ENCODE measurements around the gene GASK1A. TPM values are rescaled to one million over a fixed set of nuclear protein-coding genes. Genes with fewer than 3 reads are reported as not detected.
A peak's percentile ranks its signal among the peaks of the same experiment; 100 is the strongest.
"Not testable (repeated sequence)": the region's sequence is repeated elsewhere in the genome, so short reads cannot be mapped to it uniquely, and the experiment has no call there.

The GASK1A gene
- 10 to 100 TPM in 1 of 12 donors, 1 to 10 TPM in 10, not detected in 1; 4.1 to 10.6 (median 5.1) TPM for polyA plus RNA-seq (ENCODE audit: insufficient read length in 12 of 12)
- long read RNA-seq, donor 1, result 0 reads
- long read RNA-seq, donor 2, partial matches to known transcripts, result 0 of 2 reads
- long read RNA-seq, donor 2, other reads (novel, unspliced or antisense), result 0 of 2 reads
- long read RNA-seq, donor 3, result 0 reads
- long read RNA-seq, donor 4, result 0 reads
- long read RNA-seq, donor 5, partial matches to known transcripts, result 0 of 13 reads
- long read RNA-seq, donor 5, other reads (novel, unspliced or antisense), result 13 of 13 reads
- long read RNA-seq, donor 6, result 0 reads
- long read RNA-seq, donor 7, partial matches to known transcripts, result 0 of 3 reads
- long read RNA-seq, donor 7, other reads (novel, unspliced or antisense), result 0 of 3 reads
- long read RNA-seq, donor 8, result 0 reads
- long read RNA-seq, donor 9, partial matches to known transcripts, result 0 of 6 reads
- long read RNA-seq, donor 9, other reads (novel, unspliced or antisense), result 5 of 6 reads
- long read RNA-seq, donor 10, result 0 reads
- long read RNA-seq, donor 11, partial matches to known transcripts, result 0 of 9 reads
- long read RNA-seq, donor 11, other reads (novel, unspliced or antisense), result 9 of 9 reads

- peak; percentile 73 for DNase-seq
Measured at GRCh38 chr3:42979044-42979972, at the start of gene GASK1A. GASK1A (plus strand) TSS chr3:42979311; CDS start chr3:42979643, 332 bp downstream.

- DNase-seq, result no peak
Measured at GRCh38 chr3:42934111-42934510, 45.0 kb upstream of the GASK1A start.

- no peak for DNase-seq
Measured at GRCh38 chr3:42934910-42935309, 44.2 kb upstream of the GASK1A start.

GRCh38 chr3:42935472-42935871 lies 43.6 kb upstream of the GASK1A start:
- no peak for DNase-seq

GRCh38 chr3:42936157-42936981 lies 42.7 kb upstream of the GASK1A start:
- DNase-seq, result peak; percentile 35

GRCh38 chr3:42937334-42937733 lies 41.8 kb upstream of the GASK1A start:
- no peak for DNase-seq

GRCh38 chr3:42942693-42943092 lies 36.4 kb upstream of the GASK1A start:
- no peak for DNase-seq

- DNase-seq, result no peak
Measured at GRCh38 chr3:42946050-42946449, 33.1 kb upstream of the GASK1A start.

GRCh38 chr3:42957573-42957972 lies 21.5 kb upstream of the GASK1A start:
- DNase-seq, result no peak

GRCh38 chr3:42960282-42960681 lies 18.8 kb upstream of the GASK1A start:
- no peak for DNase-seq

- DNase-seq, result no peak
Measured at GRCh38 chr3:42960786-42961185, 18.3 kb upstream of the GASK1A start.

- DNase-seq, result peak; percentile 80
Measured at GRCh38 chr3:42961633-42962032, 17.5 kb upstream of the GASK1A start.

GRCh38 chr3:42963269-42963668 lies 15.8 kb upstream of the GASK1A start:
- no peak for DNase-seq

- DNase-seq, result no peak
Measured at GRCh38 chr3:42964266-42964665, 14.8 kb upstream of the GASK1A start.

- DNase-seq, result no peak
Measured at GRCh38 chr3:42970557-42970956, 8.6 kb upstream of the GASK1A start.

GRCh38 chr3:42970976-42971772 lies 7.9 kb upstream of the GASK1A start:
- DNase-seq, result no peak

- DNase-seq, result not testable (repeated sequence)
Measured at GRCh38 chr3:42974906-42975305, 4.2 kb upstream of the GASK1A start.

GRCh38 chr3:42975456-42975855 lies 3.7 kb upstream of the GASK1A start:
- DNase-seq, result no peak

- DNase-seq, result no peak
Measured at GRCh38 chr3:42975955-42976354, 3.2 kb upstream of the GASK1A start.

GRCh38 chr3:42980209-42980608 lies 1.1 kb downstream of the GASK1A start:
- DNase-seq, result no peak

Data from muscle of arm (tissue), 14 donors.